ENCODE measurements around the gene SF3A1. TPM values are rescaled to one million over a fixed set of nuclear protein-coding genes. Genes with fewer than 3 reads are reported as not detected.

The SF3A1 gene
- total RNA-seq, 1 donor from 2014 or later, result 54.8 TPM

DNA sequence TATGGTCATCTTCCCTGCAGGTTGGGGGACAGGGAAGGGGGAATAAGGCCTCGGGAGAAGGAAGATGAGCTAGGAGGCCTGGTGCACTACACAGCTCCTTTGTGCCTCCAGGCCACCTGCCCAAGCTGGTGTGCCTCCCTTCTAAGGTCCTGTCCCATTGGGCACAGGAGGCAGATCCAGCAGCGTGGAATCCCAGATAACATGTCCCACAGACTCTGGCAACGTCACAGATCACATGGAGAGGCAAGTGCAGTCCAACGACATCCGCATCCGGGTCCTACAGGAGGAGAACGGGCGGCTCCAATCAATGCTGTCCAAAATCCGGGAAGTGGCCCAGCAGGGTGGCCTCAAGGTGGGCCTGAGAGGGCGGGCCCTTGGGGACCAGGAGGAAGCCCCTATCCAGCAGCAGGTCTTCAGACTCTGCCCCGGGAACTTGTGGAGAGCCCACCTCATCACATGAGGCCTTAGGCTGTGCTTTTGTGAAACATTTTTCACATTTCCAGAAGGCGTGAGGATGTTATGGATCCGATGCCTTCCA, 18.7 kb upstream of the SF3A1 start:
- TF ChIP-seq, protein P1, sequence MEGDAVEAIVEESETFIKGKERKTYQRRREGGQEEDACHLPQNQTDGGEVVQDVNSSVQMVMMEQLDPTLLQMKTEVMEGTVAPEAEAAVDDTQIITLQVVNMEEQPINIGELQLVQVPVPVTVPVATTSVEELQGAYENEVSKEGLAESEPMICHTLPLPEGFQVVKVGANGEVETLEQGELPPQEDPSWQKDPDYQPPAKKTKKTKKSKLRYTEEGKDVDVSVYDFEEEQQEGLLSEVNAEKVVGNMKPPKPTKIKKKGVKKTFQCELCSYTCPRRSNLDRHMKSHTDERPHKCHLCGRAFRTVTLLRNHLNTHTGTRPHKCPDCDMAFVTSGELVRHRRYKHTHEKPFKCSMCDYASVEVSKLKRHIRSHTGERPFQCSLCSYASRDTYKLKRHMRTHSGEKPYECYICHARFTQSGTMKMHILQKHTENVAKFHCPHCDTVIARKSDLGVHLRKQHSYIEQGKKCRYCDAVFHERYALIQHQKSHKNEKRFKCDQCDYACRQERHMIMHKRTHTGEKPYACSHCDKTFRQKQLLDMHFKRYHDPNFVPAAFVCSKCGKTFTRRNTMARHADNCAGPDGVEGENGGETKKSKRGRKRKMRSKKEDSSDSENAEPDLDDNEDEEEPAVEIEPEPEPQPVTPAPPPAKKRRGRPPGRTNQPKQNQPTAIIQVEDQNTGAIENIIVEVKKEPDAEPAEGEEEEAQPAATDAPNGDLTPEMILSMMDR (IDR thresholded peaks at IDR 0.05; ENCODE audit: insufficient read depth, low read length, poor library complexity, severe bottlenecking), result no peak
- Histone ChIP-seq H3K4me3 (ENCODE audit: low read depth, low read length) (no peak overlapping the region), H3K27me3 (ENCODE audit: control insufficient read depth, insufficient read depth, low read length) (no peaks in the 10 kb centered on the region), H3K36me3 (ENCODE audit: control insufficient read depth, insufficient read depth, low read length) (no peaks in the 10 kb centered on the region)
- no peak for DNase-seq (ENCODE audit: low read depth)

DNA sequence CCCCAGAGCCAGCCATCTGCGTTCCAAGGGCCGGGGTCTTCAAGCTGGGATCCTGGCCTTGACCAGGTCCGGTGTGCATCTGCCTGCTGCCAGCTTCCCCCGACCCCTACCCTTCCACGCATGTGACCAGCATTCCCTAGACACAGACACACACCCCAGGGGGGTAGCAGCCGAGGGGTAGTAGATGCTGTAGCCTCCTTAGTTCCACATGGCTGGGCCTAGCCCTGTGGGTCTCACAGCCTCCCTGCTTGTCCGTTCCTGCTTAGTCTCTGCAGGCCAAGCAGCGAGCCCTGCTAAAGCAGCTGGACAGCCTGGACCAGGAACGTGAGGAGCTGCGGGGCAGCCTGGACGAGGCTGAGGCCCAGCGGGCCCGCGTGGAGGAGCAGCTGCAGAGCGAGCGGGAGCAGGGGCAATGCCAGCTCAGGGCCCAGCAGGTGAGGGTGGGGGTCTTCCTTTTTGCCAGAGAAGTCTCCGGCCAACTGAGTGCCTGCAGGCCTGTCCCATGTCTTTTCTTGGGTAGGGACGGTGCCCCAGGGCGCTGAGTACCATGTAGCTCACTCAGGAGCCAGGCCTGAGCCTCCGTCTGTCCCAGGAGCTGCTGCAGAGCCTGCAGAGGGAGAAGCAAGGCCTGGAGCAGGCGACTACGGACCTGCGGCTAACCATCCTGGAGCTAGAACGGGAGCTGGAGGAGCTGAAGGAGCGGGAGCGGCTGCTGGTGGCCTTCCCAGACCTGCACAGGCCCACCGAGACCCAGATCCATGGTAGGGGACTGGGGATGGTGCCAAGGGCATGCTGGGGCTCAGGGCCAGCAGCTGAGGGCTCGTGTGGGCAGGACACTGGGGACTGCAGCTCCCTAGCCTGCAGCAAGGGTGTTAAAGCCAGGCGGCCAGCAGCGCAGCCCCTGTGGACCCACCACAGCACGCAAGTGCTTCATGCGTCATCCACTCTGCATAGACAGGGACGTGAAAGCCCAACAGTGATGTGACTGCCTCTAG, 16.9 kb upstream of the SF3A1 start:
- no peak for DNase-seq (ENCODE audit: low read depth)

DNA sequence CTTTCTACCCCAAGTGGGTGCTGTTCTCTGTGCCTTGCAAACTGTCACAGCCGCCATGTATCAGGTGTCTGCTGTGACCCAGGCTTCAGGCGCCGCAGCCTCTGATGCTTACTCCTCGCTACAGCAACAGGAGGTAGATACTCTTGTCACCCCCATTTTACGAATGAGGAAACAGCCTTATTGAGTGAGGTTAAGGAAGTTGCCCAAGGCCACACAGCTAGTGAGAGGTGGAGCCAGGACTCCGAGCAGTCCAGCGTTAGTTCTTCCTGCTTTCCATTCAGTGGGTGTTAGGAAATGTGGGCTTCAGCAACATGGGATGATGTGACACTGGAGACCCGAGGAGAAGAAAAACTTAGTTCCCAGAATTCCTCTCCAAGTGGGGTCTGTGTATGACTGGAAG, 16.2 kb upstream of the SF3A1 start:
- no peak overlapping the region for H3K4me3 ChIP-seq (ENCODE audit: low read depth, low read length)
- TF ChIP-seq, protein P1 (IDR thresholded peaks at IDR 0.05; ENCODE audit: insufficient read depth, low read length, poor library complexity, severe bottlenecking), result no peak
- no peak for DNase-seq (ENCODE audit: low read depth)
- H3K36me3 ChIP-seq (ENCODE audit: control insufficient read depth, insufficient read depth, low read length), result no peaks in the 10 kb centered on the region
- no peaks in the 10 kb centered on the region for H3K27me3 ChIP-seq (ENCODE audit: control insufficient read depth, insufficient read depth, low read length)

More for the DNA sequence above, 16.9 kb upstream of the SF3A1 start:
- Histone ChIP-seq H3K4me3 (ENCODE audit: low read depth, low read length) (no peak overlapping the region), H3K27me3 (ENCODE audit: control insufficient read depth, insufficient read depth, low read length) (no peaks in the 10 kb centered on the region), H3K36me3 (ENCODE audit: control insufficient read depth, insufficient read depth, low read length) (no peaks in the 10 kb centered on the region)
- TF ChIP-seq, protein P1 (IDR thresholded peaks at IDR 0.05; ENCODE audit: insufficient read depth, low read length, poor library complexity, severe bottlenecking), result no peak

DNA sequence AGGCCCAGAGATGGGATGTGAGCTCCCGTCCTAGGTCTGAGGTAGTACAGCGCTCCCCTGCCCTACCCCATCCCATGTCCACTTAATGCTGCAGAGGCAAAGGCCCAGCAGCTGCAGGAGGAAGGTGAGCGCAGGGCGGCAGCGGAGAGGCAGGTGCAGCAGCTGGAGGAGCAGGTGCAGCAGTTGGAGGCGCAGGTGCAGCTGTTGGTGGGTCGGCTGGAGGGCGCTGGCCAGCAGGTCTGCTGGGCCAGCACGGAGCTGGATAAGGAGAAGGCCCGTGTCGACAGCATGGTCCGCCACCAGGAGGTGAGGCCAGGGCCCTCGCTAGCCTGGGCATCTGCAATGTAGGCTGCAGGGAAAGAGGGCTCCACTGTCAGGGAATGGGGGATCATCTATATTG, 15.3 kb upstream of the SF3A1 start:
- TF ChIP-seq, protein P1 (IDR thresholded peaks at IDR 0.05; ENCODE audit: insufficient read depth, low read length, poor library complexity, severe bottlenecking), result no peak
- Histone ChIP-seq H3K4me3 (ENCODE audit: low read depth, low read length) (no peak overlapping the region), H3K36me3 (ENCODE audit: control insufficient read depth, insufficient read depth, low read length) (no peaks in the 10 kb centered on the region), H3K27me3 (ENCODE audit: control insufficient read depth, insufficient read depth, low read length) (no peaks in the 10 kb centered on the region)
- no peak for DNase-seq (ENCODE audit: low read depth)

DNA sequence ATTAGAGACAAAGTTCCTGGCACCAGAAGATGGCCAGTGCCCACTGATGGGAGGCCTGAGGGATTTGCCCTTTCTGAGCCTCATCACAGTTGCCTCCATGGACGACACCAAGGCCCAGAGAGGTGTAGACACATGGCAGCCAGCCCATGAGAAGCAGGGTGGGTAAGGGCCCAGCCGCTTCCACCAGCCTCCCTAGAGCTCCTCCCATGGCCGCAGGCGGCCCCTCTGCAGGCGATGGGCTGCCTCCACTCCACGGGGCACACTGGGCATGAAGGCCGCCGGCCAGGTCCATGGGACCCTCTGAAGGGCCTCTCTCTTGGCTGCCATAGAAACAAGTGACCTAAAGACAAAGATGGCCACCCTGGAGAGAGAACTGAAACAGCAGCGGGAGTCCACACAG, 14.6 kb upstream of the SF3A1 start:
- H3K27me3 ChIP-seq (ENCODE audit: control insufficient read depth, insufficient read depth, low read length), result no peaks in the 10 kb centered on the region
- H3K36me3 ChIP-seq (ENCODE audit: control insufficient read depth, insufficient read depth, low read length), result no peaks in the 10 kb centered on the region
- H3K4me3 ChIP-seq (ENCODE audit: low read depth, low read length), result no peak overlapping the region
- DNase-seq (ENCODE audit: low read depth), result no peak
- TF ChIP-seq, protein P1 (IDR thresholded peaks at IDR 0.05; ENCODE audit: insufficient read depth, low read length, poor library complexity, severe bottlenecking), result no peak

All from kidney epithelial cell (primary cell).